Loucy (cell line): Measurements from ENCODE around the gene BCKDHA.
A peak's percentile ranks its signal among the peaks of the same experiment; 100 is the strongest.

ENCODE experiments used
- H2AFZ ChIP-seq: fragments of 200-600 bp; sonication (generic); 2 replicates; pipeline ENCODE4 v1.6.0; 2016; ENCODE audit warnings: antibody characterized with exemption, mild to moderate bottlenecking, low read length, moderate library complexity
- H3F3A ChIP-seq: fragments of 200-600 bp; 2 replicates; pipeline ENCODE4 v1.6.0; 2016; ENCODE audit warnings: antibody characterized with exemption, low read depth, mild to moderate bottlenecking
- H3K27me3 ChIP-seq: fragments of 200-600 bp; sonication (generic); 2 replicates; pipeline ENCODE4 v1.6.1; 2014; ENCODE audit warnings: low read length, mild to moderate bottlenecking; ENCODE audit not compliant: insufficient read depth, poor library complexity, severe bottlenecking
- H3K36me3 ChIP-seq: fragments of 200-600 bp; sonication (generic); 2 replicates; pipeline ENCODE4 v1.6.1; 2016; ENCODE audit warnings: low read length; ENCODE audit not compliant: insufficient read depth
- H3K4me1 ChIP-seq: fragments of 200-600 bp; sonication (generic); 2 replicates; pipeline ENCODE4 v1.5.1; 2014; ENCODE audit warnings: low read length, mild to moderate bottlenecking; ENCODE audit not compliant: insufficient read depth, poor library complexity, severe bottlenecking
- H3K4me2 ChIP-seq: fragments of 200-600 bp; sonication (generic); 2 replicates; pipeline ENCODE4 v1.6.0; 2014; ENCODE audit warnings: antibody characterized with exemption, low read length, low read depth, mild to moderate bottlenecking; ENCODE audit not compliant: poor library complexity, severe bottlenecking
- H3K4me3 ChIP-seq: fragments of 200-600 bp; sonication (generic); 2 replicates; pipeline ENCODE4 v1.5.1; 2014; ENCODE audit warnings: low read length, mild to moderate bottlenecking, mixed read lengths; ENCODE audit not compliant: poor library complexity, severe bottlenecking
- H3K79me2 ChIP-seq: fragments of 200-600 bp; sonication (generic); 2 replicates; pipeline ENCODE4 v1.6.1; 2014; ENCODE audit warnings: low read length; ENCODE audit not compliant: insufficient read depth
- H3K9ac ChIP-seq: fragments of 200-600 bp; sonication (generic); 2 replicates; pipeline ENCODE4 v1.6.0; 2014; ENCODE audit warnings: mild to moderate bottlenecking, low read depth, low read length, moderate library complexity; ENCODE audit not compliant: poor library complexity, severe bottlenecking
- H3K9me2 ChIP-seq: fragments of 200-600 bp; sonication (generic); replicated peaks from 2 replicates; pipeline ENCODE4 v1.6.1; 2016; ENCODE audit warnings: low read depth, low read length, mixed read lengths
- H3K9me3 ChIP-seq: fragments of 200-600 bp; sonication (generic); 2 replicates; pipeline ENCODE4 v1.6.1; 2014; ENCODE audit warnings: mild to moderate bottlenecking, antibody characterized with exemption, low read length, low read depth; ENCODE audit not compliant: insufficient read depth
- H4K20me1 ChIP-seq: fragments of 200-600 bp; sonication (generic); 2 replicates; pipeline ENCODE4 v1.6.0; 2014; ENCODE audit warnings: antibody characterized with exemption, low read length, mild to moderate bottlenecking; ENCODE audit not compliant: insufficient read depth, poor library complexity, severe bottlenecking
- EZH2phosphoT487 ChIP-seq: fragments of 200-600 bp; IDR thresholded peaks from 2 replicates; pipeline ENCODE4 v1.6.1; 2018; ENCODE audit warnings: antibody characterized with exemption, mild to moderate bottlenecking, moderate library complexity, borderline replicate concordance
- TF ChIP-seq, protein P1 (sequence below): fragments of 200-600 bp; sonication (generic); conservative IDR thresholded peaks from 2 replicates; pipeline ENCODE4 v1.5.1; 2014; ENCODE audit warnings: mild to moderate bottlenecking, antibody characterized with exemption, low read length

Gene BCKDHA

DNA sequence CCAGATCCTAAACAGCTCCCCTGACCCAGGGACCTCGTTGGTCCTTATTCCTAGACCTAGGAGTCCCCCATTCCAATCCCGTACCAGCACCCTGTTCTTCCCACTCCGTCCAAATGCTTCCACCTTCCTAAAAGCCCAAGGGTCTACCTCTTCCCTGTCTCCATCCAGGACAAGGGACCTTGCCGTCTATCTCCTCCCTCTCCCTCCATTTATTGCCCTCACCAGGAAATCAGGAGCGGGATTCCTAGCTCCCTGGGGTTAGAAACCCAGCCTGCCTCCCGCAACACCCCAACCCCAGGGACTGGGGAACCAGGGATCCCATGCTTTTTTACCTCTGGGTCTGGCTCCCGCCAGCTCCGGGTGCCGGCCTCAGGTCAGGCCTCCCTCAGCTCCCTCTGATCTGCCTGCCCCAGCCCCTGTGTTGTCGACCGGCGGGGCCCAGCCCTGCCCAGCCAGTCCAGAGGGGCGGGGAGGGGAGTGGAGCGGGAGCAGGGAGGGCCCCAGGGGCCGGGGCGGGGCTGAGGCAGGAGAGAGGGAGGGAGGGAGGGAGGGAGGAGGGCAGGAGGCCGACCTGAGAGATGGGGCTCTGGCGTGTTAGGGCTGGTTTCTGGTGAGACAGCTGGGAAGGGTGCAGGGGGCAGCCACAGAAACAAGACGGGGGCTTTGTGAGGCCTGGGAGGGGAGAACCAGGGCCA is 29.5 kb downstream of the BCKDHA start, which contains the start of gene B3GNT8:
B3GNT8 (minus strand) TSS at position 423 of the 695 bp plus-strand sequence. CDS start 596 bp downstream, outside the sequence.
- peak within 1 kb of the TSS; percentile 70 for H3K4me3 ChIP-seq
- H3K9me2 ChIP-seq = no peaks in the 10 kb centered on the region
- peak within 1 kb of the TSS; percentile 79 for H3K4me2 ChIP-seq
- H2AFZ ChIP-seq = peak within 1 kb of the TSS; percentile 86
- H3K9ac ChIP-seq = peak within 1 kb of the TSS; percentile 77
- no peaks in the 10 kb centered on the region for H3K9me3 ChIP-seq
- no peaks in the 10 kb centered on the region for H3K27me3 ChIP-seq
- peaks cover 18% of the 10 kb centered on the region for H3K4me1 ChIP-seq
- H3K36me3 ChIP-seq = peaks cover 21% of the 10 kb centered on the region; the same call in 1 of the 2 replicates
- no peaks in the 10 kb centered on the region for H3K79me2 ChIP-seq
- no peaks in the 10 kb centered on the region for H4K20me1 ChIP-seq
- no peaks in the 10 kb centered on the region for H3F3A ChIP-seq
- TF ChIP-seq, protein P1, sequence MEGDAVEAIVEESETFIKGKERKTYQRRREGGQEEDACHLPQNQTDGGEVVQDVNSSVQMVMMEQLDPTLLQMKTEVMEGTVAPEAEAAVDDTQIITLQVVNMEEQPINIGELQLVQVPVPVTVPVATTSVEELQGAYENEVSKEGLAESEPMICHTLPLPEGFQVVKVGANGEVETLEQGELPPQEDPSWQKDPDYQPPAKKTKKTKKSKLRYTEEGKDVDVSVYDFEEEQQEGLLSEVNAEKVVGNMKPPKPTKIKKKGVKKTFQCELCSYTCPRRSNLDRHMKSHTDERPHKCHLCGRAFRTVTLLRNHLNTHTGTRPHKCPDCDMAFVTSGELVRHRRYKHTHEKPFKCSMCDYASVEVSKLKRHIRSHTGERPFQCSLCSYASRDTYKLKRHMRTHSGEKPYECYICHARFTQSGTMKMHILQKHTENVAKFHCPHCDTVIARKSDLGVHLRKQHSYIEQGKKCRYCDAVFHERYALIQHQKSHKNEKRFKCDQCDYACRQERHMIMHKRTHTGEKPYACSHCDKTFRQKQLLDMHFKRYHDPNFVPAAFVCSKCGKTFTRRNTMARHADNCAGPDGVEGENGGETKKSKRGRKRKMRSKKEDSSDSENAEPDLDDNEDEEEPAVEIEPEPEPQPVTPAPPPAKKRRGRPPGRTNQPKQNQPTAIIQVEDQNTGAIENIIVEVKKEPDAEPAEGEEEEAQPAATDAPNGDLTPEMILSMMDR = no peak
- TF ChIP-seq EZH2phosphoT487 = no peak

GRCh38 chr19:41427647-41428480 is 30.2 kb downstream of the BCKDHA start:
- H3F3A ChIP-seq = no peaks in the 10 kb centered on the region
- H4K20me1 ChIP-seq = no peaks in the 10 kb centered on the region
- peak overlapping the region; percentile 77 for H3K9ac ChIP-seq
- no peaks in the 10 kb centered on the region for H3K27me3 ChIP-seq
- H3K36me3 ChIP-seq = peaks cover 19% of the 10 kb centered on the region; the same call in 1 of the 2 replicates
- no peak for TF ChIP-seq EZH2phosphoT487
- TF ChIP-seq, protein P1 = no peak
- peaks cover 18% of the 10 kb centered on the region for H3K4me1 ChIP-seq
- H3K9me2 ChIP-seq = no peaks in the 10 kb centered on the region
- no peaks in the 10 kb centered on the region for H3K9me3 ChIP-seq
- peak overlapping the region; percentile 86 for H2AFZ ChIP-seq
- peak overlapping the region; percentile 70 for H3K4me3 ChIP-seq
- H3K79me2 ChIP-seq = no peaks in the 10 kb centered on the region
- H3K4me2 ChIP-seq = peak overlapping the region; percentile 79

GRCh38 chr19:41428481-41428859 is 30.9 kb downstream of the BCKDHA start:
- H3K9ac ChIP-seq = peak overlapping the region; percentile 77
- TF ChIP-seq EZH2phosphoT487 = no peak
- TF ChIP-seq, protein P1 = no peak
- H4K20me1 ChIP-seq = no peaks in the 10 kb centered on the region
- no peak overlapping the region for H2AFZ ChIP-seq
- no peaks in the 10 kb centered on the region for H3K9me2 ChIP-seq
- H3F3A ChIP-seq = no peaks in the 10 kb centered on the region
- H3K4me2 ChIP-seq = peak overlapping the region; percentile 79
- H3K36me3 ChIP-seq = peaks cover 18% of the 10 kb centered on the region; the same call in 1 of the 2 replicates
- no peaks in the 10 kb centered on the region for H3K27me3 ChIP-seq
- H3K9me3 ChIP-seq = no peaks in the 10 kb centered on the region
- peak overlapping the region; percentile 70 for H3K4me3 ChIP-seq
- no peaks in the 10 kb centered on the region for H3K79me2 ChIP-seq
- H3K4me1 ChIP-seq = peaks cover 18% of the 10 kb centered on the region
